Measurements from ENCODE around the gene CPAMD8. TPM values are rescaled to one million over a fixed set of nuclear protein-coding genes. Genes with fewer than 3 reads are reported as not detected.

CPAMD8 gene
- total RNA-seq, 1 experiment from 2014 or later = 0.20 TPM

GRCh38 chr19:16892436-16892835 lies 134.2 kb downstream of the CPAMD8 start:
- no peak overlapping the region for H3K9ac ChIP-seq (ENCODE audit: low read length)
- H4K20me1 ChIP-seq (ENCODE audit: insufficient read depth) = no peaks in the 10 kb centered on the region
- no peak overlapping the region for H2AFZ ChIP-seq (ENCODE audit: low read depth, low read length, poor library complexity, severe bottlenecking)
- no peaks in the 10 kb centered on the region for H3K79me2 ChIP-seq (ENCODE audit: insufficient read depth, low read length)
- DNase-seq (ENCODE audit: low read depth, low spot score) (no peak), ATAC-seq (no peak)
- no TSS peak for BruUV-seq (replicated peaks)
- no peak overlapping the region for H3K27ac ChIP-seq (ENCODE audit: low read depth, low read length)
- CTCF ChIA-PET = no interaction called here
- no peaks in the 10 kb centered on the region for H3K27me3 ChIP-seq (ENCODE audit: insufficient read depth, low read length)
- RAD21 ChIA-PET (ENCODE audit: low non-redundant PET in 1 of 2, low total read pairs in 2 of 2, uncharacterized antibody in 2 of 2, unreplicated experiment in 2 of 2) = no interaction called here
- intact Hi-C loops (cut with micrococcal nuclease) = no loop called here
- peaks cover 2 to 4% of the 10 kb centered on the region in 2 experiments; a peak in 2 of 4 replicates for H3K4me1 ChIP-seq (ENCODE audit: control insufficient read depth in 1 of 2, insufficient read depth in 2 of 2, low read length in 2 of 2)
- H3K9me3 ChIP-seq (ENCODE audit: control insufficient read depth in 1 of 2, insufficient read depth in 1 of 2, low read depth in 1 of 2, low read length in 2 of 2) = no peaks in the 10 kb centered on the region
- H3K9me2 ChIP-seq (ENCODE audit: insufficient read depth) = no peaks in the 10 kb centered on the region
- POLR2A ChIA-PET = no interaction called here
- TF ChIP-seq ELF1 (IDR thresholded peaks at IDR 0.05; ENCODE audit: borderline replicate concordance, low read depth) (no peak), ZNF274 (IDR thresholded peaks at IDR 0.05; ENCODE audit: low read depth, low read length) (no peak), YY1 (IDR thresholded peaks at IDR 0.05; ENCODE audit: extremely low read depth, insufficient replicate concordance, low read depth, low read length) (no peak), POLR2AphosphoS5 (IDR thresholded peaks at IDR 0.05; ENCODE audit: low read depth, low read length) (no peak), TCF7L2 (IDR thresholded peaks at IDR 0.05; ENCODE audit: borderline replicate concordance, extremely low read depth, insufficient read depth, insufficient read length) (no peak), ZFX (IDR thresholded peaks at IDR 0.05) (no peak), ATF3 (IDR thresholded peaks at IDR 0.05) (no peak), SRF (IDR thresholded peaks at IDR 0.05; ENCODE audit: low read depth) (no peak), ZBTB33 (IDR thresholded peaks at IDR 0.05; ENCODE audit: extremely low read depth, insufficient replicate concordance, low read length) (no peak), EZH2phosphoT487 (IDR thresholded peaks at IDR 0.05; ENCODE audit: borderline replicate concordance) (no peak), SIN3A (IDR thresholded peaks at IDR 0.05; ENCODE audit: low read depth) (no peak), FOSL1 (IDR thresholded peaks at IDR 0.05; ENCODE audit: low read depth) (no peak), POLR2A (IDR thresholded peaks at IDR 0.05; ENCODE audit: borderline replicate concordance, extremely low read depth, insufficient read depth, insufficient read length) (no peak), REST (IDR thresholded peaks at IDR 0.05; ENCODE audit: low read depth) (no peak)
- H3K36me3 ChIP-seq (ENCODE audit: control insufficient read depth in 1 of 2, insufficient read depth in 2 of 2, low read length in 2 of 2) = no peaks in the 10 kb centered on the region
- no peak overlapping the region for H3K4me3 ChIP-seq (replicated peaks in 1 of 2; ENCODE audit: low read depth in 1 of 2, low read length in 2 of 2)
- no peak overlapping the region for H3K4me2 ChIP-seq (ENCODE audit: low read length)
